Muscle layer of duodenum (tissue), 2 donors: ENCODE measurements around the gene TMEM154.

Experiments
- H3K27ac ChIP-seq: one replicate; pipeline ENCODE4 v1.7.0; 2013; ENCODE audit warnings: mild to moderate bottlenecking, low read length
- H3K27me3 ChIP-seq: one replicate; pipeline ENCODE4 v1.7.0; 2013; ENCODE audit warnings: low read depth, mild to moderate bottlenecking, control low read depth, low read length
- H3K36me3 ChIP-seq, 2 donors: one replicate each; pipeline ENCODE4 v1.7.0; 2013; ENCODE audit warnings: low read length in 2 of 2, control low read depth in 1 of 2, mild to moderate bottlenecking in 1 of 2; ENCODE audit not compliant: insufficient read depth in 2 of 2, control insufficient read depth in 1 of 2
- H3K4me1 ChIP-seq, 2 donors: one replicate each; pipeline ENCODE4 v1.7.0; 2013; ENCODE audit warnings: low read length in 2 of 2, mild to moderate bottlenecking in 2 of 2, control low read depth in 1 of 2, moderate library complexity in 1 of 2; ENCODE audit not compliant: insufficient read depth in 2 of 2, control insufficient read depth in 1 of 2
- H3K4me3 ChIP-seq, 2 donors: one replicate each; pipeline ENCODE4 v1.7.0; 2013; ENCODE audit warnings: low read length in 2 of 2, low read depth in 1 of 2, mild to moderate bottlenecking in 1 of 2
- H3K9me3 ChIP-seq, 2 donors: one replicate each; pipeline ENCODE4 v1.7.0; 2013; ENCODE audit warnings: low read length in 2 of 2, control low read depth in 1 of 2, mild to moderate bottlenecking in 1 of 2; ENCODE audit not compliant: control insufficient read depth in 1 of 2
- donor health status: healthy.

Gene TMEM154

GRCh38 chr4:152619556-152619955 is 60.2 kb downstream of the TMEM154 start:
- Histone ChIP-seq H3K27me3 (no peaks in the 10 kb centered on the region), H3K27ac (no peak overlapping the region), H3K4me3 (no peak overlapping the region), H3K4me1 (no peaks in the 10 kb centered on the region), H3K9me3 (no peaks in the 10 kb centered on the region), H3K36me3 (no peaks in the 10 kb centered on the region)

- H3K4me3 ChIP-seq: no peak overlapping the region
- no peaks in the 10 kb centered on the region for H3K36me3 ChIP-seq
- no peaks in the 10 kb centered on the region for H3K4me1 ChIP-seq
- no peak overlapping the region for H3K27ac ChIP-seq
- no peaks in the 10 kb centered on the region for H3K27me3 ChIP-seq
- H3K9me3 ChIP-seq: no peaks in the 10 kb centered on the region
These were observed 60.8 kb downstream of the TMEM154 start for GRCh38 chr4:152618971-152619370.

- H3K27me3 ChIP-seq: no peaks in the 10 kb centered on the region
- H3K4me1 ChIP-seq: no peaks in the 10 kb centered on the region
- H3K27ac ChIP-seq: no peak overlapping the region
- H3K4me3 ChIP-seq: no peak overlapping the region
- no peaks in the 10 kb centered on the region for H3K36me3 ChIP-seq
- H3K9me3 ChIP-seq: no peaks in the 10 kb centered on the region
These were observed 63.0 kb downstream of the TMEM154 start for GRCh38 chr4:152616804-152617203.

GRCh38 chr4:152613841-152614721 is 65.7 kb downstream of the TMEM154 start:
- no peaks in the 10 kb centered on the region for H3K36me3 ChIP-seq
- H3K4me1 ChIP-seq: no peaks in the 10 kb centered on the region
- no peaks in the 10 kb centered on the region for H3K9me3 ChIP-seq
- H3K27me3 ChIP-seq: no peaks in the 10 kb centered on the region
- no peak overlapping the region for H3K27ac ChIP-seq
- H3K4me3 ChIP-seq: no peak overlapping the region

- no peaks in the 10 kb centered on the region for H3K4me1 ChIP-seq
- H3K27ac ChIP-seq: no peak overlapping the region
- no peaks in the 10 kb centered on the region for H3K36me3 ChIP-seq
- no peak overlapping the region for H3K4me3 ChIP-seq
- no peaks in the 10 kb centered on the region for H3K9me3 ChIP-seq
- no peaks in the 10 kb centered on the region for H3K27me3 ChIP-seq
These were observed 66.4 kb downstream of the TMEM154 start for GRCh38 chr4:152613351-152613750.

- no peaks in the 10 kb centered on the region for H3K27me3 ChIP-seq
- no peaks in the 10 kb centered on the region for H3K36me3 ChIP-seq
These were observed 69.7 kb downstream of the TMEM154 start for GRCh38 chr4:152610131-152610530.

GRCh38 chr4:152609481-152609880 is 70.3 kb downstream of the TMEM154 start:
- H3K9me3 ChIP-seq: no peaks in the 10 kb centered on the region
- no peaks in the 10 kb centered on the region for H3K4me1 ChIP-seq
- no peak overlapping the region for H3K4me3 ChIP-seq
- H3K36me3 ChIP-seq: no peaks in the 10 kb centered on the region
- H3K27ac ChIP-seq: no peak overlapping the region
- H3K27me3 ChIP-seq: no peaks in the 10 kb centered on the region

More at GRCh38 chr4:152610131-152610530, 69.7 kb downstream of the TMEM154 start:
- no peaks in the 10 kb centered on the region for H3K4me1 ChIP-seq
- H3K9me3 ChIP-seq: no peaks in the 10 kb centered on the region
- H3K4me3 ChIP-seq: no peak overlapping the region
- H3K27ac ChIP-seq: no peak overlapping the region

GRCh38 chr4:152607178-152607577 is 72.6 kb downstream of the TMEM154 start:
- Histone ChIP-seq H3K27ac (no peak overlapping the region), H3K36me3 (no peaks in the 10 kb centered on the region), H3K4me3 (no peak overlapping the region), H3K27me3 (no peaks in the 10 kb centered on the region), H3K9me3 (no peaks in the 10 kb centered on the region), H3K4me1 (no peaks in the 10 kb centered on the region)

- no peaks in the 10 kb centered on the region for H3K9me3 ChIP-seq
- no peaks in the 10 kb centered on the region for H3K27me3 ChIP-seq
- no peaks in the 10 kb centered on the region for H3K4me1 ChIP-seq
- H3K4me3 ChIP-seq: no peak overlapping the region
- H3K27ac ChIP-seq: no peak overlapping the region
- H3K36me3 ChIP-seq: no peaks in the 10 kb centered on the region
These were observed 73.0 kb downstream of the TMEM154 start for GRCh38 chr4:152606753-152607152.

- Histone ChIP-seq H3K36me3 (no peaks in the 10 kb centered on the region), H3K9me3 (no peaks in the 10 kb centered on the region), H3K27ac (peak overlapping the region; percentile 12), H3K27me3 (no peaks in the 10 kb centered on the region), H3K4me3 (no peak overlapping the region), H3K4me1 (no peaks in the 10 kb centered on the region)
These were observed 74.0 kb downstream of the TMEM154 start for GRCh38 chr4:152605641-152606335.

- no peaks in the 10 kb centered on the region for H3K36me3 ChIP-seq
- H3K27ac ChIP-seq: no peak overlapping the region
- H3K27me3 ChIP-seq: no peaks in the 10 kb centered on the region
- no peaks in the 10 kb centered on the region for H3K9me3 ChIP-seq
- no peaks in the 10 kb centered on the region for H3K4me1 ChIP-seq
- no peak overlapping the region for H3K4me3 ChIP-seq
These were observed 74.8 kb downstream of the TMEM154 start for GRCh38 chr4:152605031-152605430.
